Breast epithelium (tissue), 3 donors: ENCODE measurements around the gene PPM1L.

Source experiments
- POLR2A ChIP-seq: fragments of 450-650 bp; IDR thresholded peaks from one replicate; pipeline ENCODE4 v1.6.1; 2016; ENCODE audit warnings: antibody characterized with exemption, mild to moderate bottlenecking, moderate library complexity
- TF ChIP-seq, protein P1 (sequence below), 3 donors: fragments of 450-650 bp; IDR thresholded peaks; one replicate each; pipeline ENCODE4 v1.5.1; 2016 to 2017; ENCODE audit warnings: antibody characterized with exemption in 3 of 3, mild to moderate bottlenecking in 3 of 3, moderate library complexity in 3 of 3

GRCh38 chr3:160841455-160841854, 85.4 kb downstream of the PPM1L start:
- TF ChIP-seq, protein P1, sequence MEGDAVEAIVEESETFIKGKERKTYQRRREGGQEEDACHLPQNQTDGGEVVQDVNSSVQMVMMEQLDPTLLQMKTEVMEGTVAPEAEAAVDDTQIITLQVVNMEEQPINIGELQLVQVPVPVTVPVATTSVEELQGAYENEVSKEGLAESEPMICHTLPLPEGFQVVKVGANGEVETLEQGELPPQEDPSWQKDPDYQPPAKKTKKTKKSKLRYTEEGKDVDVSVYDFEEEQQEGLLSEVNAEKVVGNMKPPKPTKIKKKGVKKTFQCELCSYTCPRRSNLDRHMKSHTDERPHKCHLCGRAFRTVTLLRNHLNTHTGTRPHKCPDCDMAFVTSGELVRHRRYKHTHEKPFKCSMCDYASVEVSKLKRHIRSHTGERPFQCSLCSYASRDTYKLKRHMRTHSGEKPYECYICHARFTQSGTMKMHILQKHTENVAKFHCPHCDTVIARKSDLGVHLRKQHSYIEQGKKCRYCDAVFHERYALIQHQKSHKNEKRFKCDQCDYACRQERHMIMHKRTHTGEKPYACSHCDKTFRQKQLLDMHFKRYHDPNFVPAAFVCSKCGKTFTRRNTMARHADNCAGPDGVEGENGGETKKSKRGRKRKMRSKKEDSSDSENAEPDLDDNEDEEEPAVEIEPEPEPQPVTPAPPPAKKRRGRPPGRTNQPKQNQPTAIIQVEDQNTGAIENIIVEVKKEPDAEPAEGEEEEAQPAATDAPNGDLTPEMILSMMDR (IDR thresholded peaks at IDR 0.05): no peak
- no peak for TF ChIP-seq POLR2A
